ENCODE data around the gene ANKS1B. TPM values are rescaled to one million over a fixed set of nuclear protein-coding genes. Genes with fewer than 3 reads are reported as not detected.
A peak's percentile ranks its signal among the peaks of the same experiment; 100 is the strongest.

ANKS1B gene
- total and polyA plus RNA-seq, 2 experiments from 2014 or later: 1.8 to 1.9 TPM

- Histone ChIP-seq H3K4me3 (no peak overlapping the region), H3K27me3 (no peaks in the 10 kb centered on the region), H3K36me3 (no peaks in the 10 kb centered on the region), H3K27ac (no peak overlapping the region), H3K9me3 (ENCODE audit: low read depth) (no peaks in the 10 kb centered on the region), H3K4me1 (ENCODE audit: low read depth) (no peaks in the 10 kb centered on the region)
- no peak for TF ChIP-seq CTCF (IDR thresholded peaks at IDR 0.05; ENCODE audit: low read depth, low read length)
- peak in 1 of 2 donors; percentile 9 for DNase-seq (ENCODE audit: low read depth in 1 of 2, low spot score in 1 of 2)
Measured at GRCh38 chr12:98754095-98754494, 1230.6 kb downstream of the ANKS1B start.

GRCh38 chr12:98752726-98753125 is 1232.0 kb downstream of the ANKS1B start:
- Histone ChIP-seq H3K27ac (no peak overlapping the region), H3K4me3 (no peak overlapping the region), H3K9me3 (ENCODE audit: low read depth) (no peaks in the 10 kb centered on the region), H3K4me1 (ENCODE audit: low read depth) (no peaks in the 10 kb centered on the region), H3K36me3 (no peaks in the 10 kb centered on the region), H3K27me3 (no peaks in the 10 kb centered on the region)
- no peak for DNase-seq (ENCODE audit: low read depth in 1 of 2, low spot score in 1 of 2)
- no peak for TF ChIP-seq CTCF (IDR thresholded peaks at IDR 0.05; ENCODE audit: low read depth, low read length)

- no peaks in the 10 kb centered on the region for H3K4me1 ChIP-seq (ENCODE audit: low read depth)
- H3K27me3 ChIP-seq: peaks cover 10% of the 10 kb centered on the region
- no peaks in the 10 kb centered on the region for H3K9me3 ChIP-seq (ENCODE audit: low read depth)
- H3K4me3 ChIP-seq: no peak overlapping the region
- no peak for TF ChIP-seq CTCF (IDR thresholded peaks at IDR 0.05; ENCODE audit: low read depth, low read length)
- H3K36me3 ChIP-seq: no peaks in the 10 kb centered on the region
- DNase-seq (ENCODE audit: low read depth in 1 of 2, low spot score in 1 of 2): no peak
- H3K27ac ChIP-seq: no peak overlapping the region
Measured at GRCh38 chr12:98751580-98752115, 1233.1 kb downstream of the ANKS1B start.

- no peak for DNase-seq (ENCODE audit: low read depth in 1 of 2, low spot score in 1 of 2)
- no peaks in the 10 kb centered on the region for H3K4me1 ChIP-seq (ENCODE audit: low read depth)
- TF ChIP-seq CTCF (IDR thresholded peaks at IDR 0.05; ENCODE audit: low read depth, low read length): no peak
- peaks cover 21% of the 10 kb centered on the region for H3K27me3 ChIP-seq
- H3K27ac ChIP-seq: no peak overlapping the region
- H3K4me3 ChIP-seq: no peak overlapping the region
- no peaks in the 10 kb centered on the region for H3K9me3 ChIP-seq (ENCODE audit: low read depth)
- no peaks in the 10 kb centered on the region for H3K36me3 ChIP-seq
Measured at GRCh38 chr12:98750511-98750910, 1234.2 kb downstream of the ANKS1B start.

- Histone ChIP-seq H3K4me3 (no peak overlapping the region), H3K27ac (no peak overlapping the region), H3K9me3 (ENCODE audit: low read depth) (no peaks in the 10 kb centered on the region), H3K36me3 (no peaks in the 10 kb centered on the region), H3K27me3 (peaks cover 30% of the 10 kb centered on the region), H3K4me1 (ENCODE audit: low read depth) (no peaks in the 10 kb centered on the region)
- no peak for DNase-seq (ENCODE audit: low read depth in 1 of 2, low spot score in 1 of 2)
- TF ChIP-seq CTCF (IDR thresholded peaks at IDR 0.05; ENCODE audit: low read depth, low read length): no peak
Measured at GRCh38 chr12:98748463-98748862, 1236.3 kb downstream of the ANKS1B start.
